ENCODE measurements around the gene PIK3R2. TPM values are rescaled to one million over a fixed set of nuclear protein-coding genes. Genes with fewer than 3 reads are reported as not detected.
"Not testable (repeated sequence)": the region's sequence is repeated elsewhere in the genome, so short reads cannot be mapped to it uniquely, and the experiment has no call there.

Gene PIK3R2
- total RNA-seq, 1 donor from 2014 or later, result 47.0 TPM

GRCh38 chr19:18156841-18157464 is 4.0 kb downstream of the PIK3R2 start:
- Mint-ChIP-seq H3K4me3 (no peak overlapping the region), H3K27ac (no peak overlapping the region), H3K4me1 (ENCODE audit: unreplicated experiment) (peaks cover 26% of the 10 kb centered on the region), H3K36me3 (no peaks in the 10 kb centered on the region), H3K9me3 (no peaks in the 10 kb centered on the region), H3K27me3 (no peaks in the 10 kb centered on the region)
- no peak for TF ChIP-seq CTCF (conservative IDR thresholded peaks at IDR 0.05)
- no peak for DNase-seq (ENCODE audit: extremely low spot score, unreplicated experiment)

GRCh38 chr19:18157465-18158063 is 4.6 kb downstream of the PIK3R2 start:
- H3K27ac Mint-ChIP-seq, result no peak overlapping the region

GRCh38 chr19:18158467-18158866 is 5.5 kb downstream of the PIK3R2 start:
- Mint-ChIP-seq H3K36me3 (no peaks in the 10 kb centered on the region), H3K27me3 (no peaks in the 10 kb centered on the region), H3K27ac (no peak overlapping the region), H3K4me1 (ENCODE audit: unreplicated experiment) (peaks cover 19% of the 10 kb centered on the region), H3K4me3 (no peak overlapping the region), H3K9me3 (no peaks in the 10 kb centered on the region)
- no peak for DNase-seq (ENCODE audit: extremely low spot score, unreplicated experiment)
- TF ChIP-seq CTCF (conservative IDR thresholded peaks at IDR 0.05), result no peak

More at GRCh38 chr19:18157465-18158063, 4.6 kb downstream of the PIK3R2 start:
- no peaks in the 10 kb centered on the region for H3K9me3 Mint-ChIP-seq
- peak overlapping the region; percentile 49 for H3K4me3 Mint-ChIP-seq
- H3K27me3 Mint-ChIP-seq, result no peaks in the 10 kb centered on the region
- no peak for TF ChIP-seq CTCF (conservative IDR thresholded peaks at IDR 0.05)
- DNase-seq (ENCODE audit: extremely low spot score, unreplicated experiment), result no peak
- peaks cover 21% of the 10 kb centered on the region for H3K4me1 Mint-ChIP-seq (ENCODE audit: unreplicated experiment)
- H3K36me3 Mint-ChIP-seq, result no peaks in the 10 kb centered on the region

- H3K4me3 Mint-ChIP-seq; H3K27me3 Mint-ChIP-seq; DNase-seq (ENCODE audit: extremely low spot score, unreplicated experiment); H3K27ac Mint-ChIP-seq; H3K36me3 Mint-ChIP-seq; H3K9me3 Mint-ChIP-seq: not testable (repeated sequence)
- peaks cover 15% of the 10 kb centered on the region for H3K4me1 Mint-ChIP-seq (ENCODE audit: unreplicated experiment)
Observed at GRCh38 chr19:18159059-18159616, 6.2 kb downstream of the PIK3R2 start.

- H3K4me3 Mint-ChIP-seq, result no peak overlapping the region
- no peaks in the 10 kb centered on the region for H3K9me3 Mint-ChIP-seq
- no peaks in the 10 kb centered on the region for H3K36me3 Mint-ChIP-seq
- peaks cover 10% of the 10 kb centered on the region for H3K4me1 Mint-ChIP-seq (ENCODE audit: unreplicated experiment)
- TF ChIP-seq CTCF (conservative IDR thresholded peaks at IDR 0.05), result no peak
- no peaks in the 10 kb centered on the region for H3K27me3 Mint-ChIP-seq
- no peak for DNase-seq (ENCODE audit: extremely low spot score, unreplicated experiment)
- no peak overlapping the region for H3K27ac Mint-ChIP-seq
Observed at GRCh38 chr19:18159810-18160209, 6.8 kb downstream of the PIK3R2 start.

- no peak for TF ChIP-seq CTCF (conservative IDR thresholded peaks at IDR 0.05)
- Mint-ChIP-seq H3K4me1 (ENCODE audit: unreplicated experiment) (peaks cover 10% of the 10 kb centered on the region), H3K4me3 (peak overlapping the region; percentile 53), H3K36me3 (no peaks in the 10 kb centered on the region), H3K27ac (no peak overlapping the region), H3K9me3 (no peaks in the 10 kb centered on the region), H3K27me3 (no peaks in the 10 kb centered on the region)
- no peak for DNase-seq (ENCODE audit: extremely low spot score, unreplicated experiment)
Observed at GRCh38 chr19:18160493-18160970, 7.6 kb downstream of the PIK3R2 start.
